ENCODE measurements around the gene TLX1. TPM values are rescaled to one million over a fixed set of nuclear protein-coding genes. Genes with fewer than 3 reads are reported as not detected.

The TLX1 gene
- total RNA-seq = not detected in 3 replicates

DNA sequence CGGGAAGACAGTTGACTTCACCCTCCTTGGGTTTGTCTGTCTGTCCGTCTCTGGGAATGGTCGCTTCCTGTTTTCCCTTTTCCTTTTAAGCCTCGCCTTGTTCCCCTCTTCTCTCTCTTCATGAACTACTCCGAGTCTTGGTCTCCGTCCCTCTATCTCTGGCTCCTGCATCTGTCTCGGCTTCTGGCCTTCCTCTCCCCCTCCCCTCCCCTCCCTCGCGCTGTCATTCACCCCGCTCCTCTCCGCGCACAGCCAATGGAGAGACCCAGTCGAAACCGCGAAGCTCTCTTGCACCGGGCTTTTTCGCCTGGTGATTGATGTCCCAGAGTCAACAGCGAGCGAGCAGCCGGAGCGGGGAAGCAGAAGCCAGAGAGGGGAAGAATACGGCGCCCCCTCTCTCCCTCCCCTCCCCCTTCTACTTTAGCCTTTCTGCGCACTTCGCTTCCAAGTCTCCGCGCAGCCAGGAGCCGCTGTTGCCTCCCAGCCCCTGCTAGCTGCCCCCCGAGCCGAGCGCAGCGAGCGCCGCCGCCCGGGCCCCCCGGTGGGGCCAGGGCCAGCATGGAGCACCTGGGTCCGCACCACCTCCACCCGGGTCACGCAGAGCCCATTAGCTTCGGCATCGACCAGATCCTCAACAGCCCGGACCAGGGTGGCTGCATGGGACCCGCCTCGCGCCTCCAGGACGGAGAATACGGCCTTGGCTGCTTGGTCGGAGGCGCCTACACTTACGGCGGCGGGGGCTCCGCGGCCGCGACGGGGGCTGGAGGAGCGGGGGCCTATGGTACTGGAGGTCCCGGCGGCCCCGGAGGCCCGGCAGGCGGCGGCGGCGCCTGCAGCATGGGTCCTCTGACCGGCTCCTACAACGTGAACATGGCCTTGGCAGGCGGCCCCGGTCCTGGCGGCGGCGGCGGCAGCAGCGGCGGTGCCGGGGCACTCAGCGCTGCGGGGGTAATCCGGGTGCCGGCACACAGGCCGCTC is at the start of gene TLX1:
TSS of gene TLX1 (plus strand) at position 317 of the 978 bp plus-strand sequence. CDS start at position 559, 242 bp downstream.
- DNase-seq (ENCODE audit: low spot score in 2 of 2, unreplicated experiment in 2 of 2) = no peak
- H3K27ac Mint-ChIP-seq = no peak within 1 kb of the TSS
- H3K4me3 Mint-ChIP-seq = peak within 1 kb of the TSS; percentile 36
- no peaks in the 10 kb centered on the region for H3K36me3 Mint-ChIP-seq
- peaks cover 6% of the 10 kb centered on the region for H3K4me1 Mint-ChIP-seq
- TF ChIP-seq, protein P1, sequence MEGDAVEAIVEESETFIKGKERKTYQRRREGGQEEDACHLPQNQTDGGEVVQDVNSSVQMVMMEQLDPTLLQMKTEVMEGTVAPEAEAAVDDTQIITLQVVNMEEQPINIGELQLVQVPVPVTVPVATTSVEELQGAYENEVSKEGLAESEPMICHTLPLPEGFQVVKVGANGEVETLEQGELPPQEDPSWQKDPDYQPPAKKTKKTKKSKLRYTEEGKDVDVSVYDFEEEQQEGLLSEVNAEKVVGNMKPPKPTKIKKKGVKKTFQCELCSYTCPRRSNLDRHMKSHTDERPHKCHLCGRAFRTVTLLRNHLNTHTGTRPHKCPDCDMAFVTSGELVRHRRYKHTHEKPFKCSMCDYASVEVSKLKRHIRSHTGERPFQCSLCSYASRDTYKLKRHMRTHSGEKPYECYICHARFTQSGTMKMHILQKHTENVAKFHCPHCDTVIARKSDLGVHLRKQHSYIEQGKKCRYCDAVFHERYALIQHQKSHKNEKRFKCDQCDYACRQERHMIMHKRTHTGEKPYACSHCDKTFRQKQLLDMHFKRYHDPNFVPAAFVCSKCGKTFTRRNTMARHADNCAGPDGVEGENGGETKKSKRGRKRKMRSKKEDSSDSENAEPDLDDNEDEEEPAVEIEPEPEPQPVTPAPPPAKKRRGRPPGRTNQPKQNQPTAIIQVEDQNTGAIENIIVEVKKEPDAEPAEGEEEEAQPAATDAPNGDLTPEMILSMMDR (IDR thresholded peaks at IDR 0.05; ENCODE audit: unreplicated experiment) = no peak
- no peaks in the 10 kb centered on the region for H3K9me3 Mint-ChIP-seq
- peaks cover 94% of the 10 kb centered on the region for H3K27me3 Mint-ChIP-seq (ENCODE audit: low read depth)

GRCh38 chr10:101085846-101086245 is 45.3 kb upstream of the TLX1 start:
- Mint-ChIP-seq H3K9me3 (no peaks in the 10 kb centered on the region), H3K27ac (no peak overlapping the region), H3K4me3 (no peak overlapping the region), H3K4me1 (no peaks in the 10 kb centered on the region), H3K27me3 (ENCODE audit: low read depth) (peaks cover 90% of the 10 kb centered on the region), H3K36me3 (no peaks in the 10 kb centered on the region)
- TF ChIP-seq, protein P1 (IDR thresholded peaks at IDR 0.05; ENCODE audit: unreplicated experiment) = no peak
- DNase-seq (ENCODE audit: low spot score in 2 of 2, unreplicated experiment in 2 of 2) = no peak

- Mint-ChIP-seq H3K36me3 (no peaks in the 10 kb centered on the region), H3K4me1 (no peaks in the 10 kb centered on the region), H3K9me3 (no peaks in the 10 kb centered on the region), H3K27me3 (ENCODE audit: low read depth) (peaks cover 93% of the 10 kb centered on the region), H3K4me3 (no peak overlapping the region), H3K27ac (no peak overlapping the region)
- DNase-seq (ENCODE audit: low spot score in 2 of 2, unreplicated experiment in 2 of 2) = no peak
- TF ChIP-seq, protein P1 (IDR thresholded peaks at IDR 0.05; ENCODE audit: unreplicated experiment) = no peak
Observed at GRCh38 chr10:101087376-101087775, 43.7 kb upstream of the TLX1 start.

DNA sequence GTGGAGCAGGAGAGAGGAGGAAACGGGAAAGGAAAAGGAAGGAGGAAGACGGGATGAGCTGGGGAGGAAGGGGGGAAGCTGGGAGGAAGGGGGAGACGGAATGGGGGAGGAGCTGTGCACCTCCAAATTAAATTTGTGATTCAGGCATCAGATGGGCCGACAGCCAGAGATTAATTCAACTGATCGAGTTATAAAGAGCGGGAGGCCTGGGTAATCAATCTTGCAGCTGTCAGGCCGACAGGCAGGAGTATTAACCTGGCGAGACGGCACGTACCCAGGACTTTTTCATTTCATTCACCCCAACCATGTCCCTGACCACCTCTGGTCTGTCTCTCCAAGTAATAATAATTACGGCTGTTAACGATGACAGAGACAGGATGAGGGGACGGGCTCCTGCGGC is 43.1 kb upstream of the TLX1 start:
- Mint-ChIP-seq H3K27ac (no peak overlapping the region), H3K27me3 (ENCODE audit: low read depth) (peaks cover 93% of the 10 kb centered on the region), H3K4me1 (no peaks in the 10 kb centered on the region)

DNA sequence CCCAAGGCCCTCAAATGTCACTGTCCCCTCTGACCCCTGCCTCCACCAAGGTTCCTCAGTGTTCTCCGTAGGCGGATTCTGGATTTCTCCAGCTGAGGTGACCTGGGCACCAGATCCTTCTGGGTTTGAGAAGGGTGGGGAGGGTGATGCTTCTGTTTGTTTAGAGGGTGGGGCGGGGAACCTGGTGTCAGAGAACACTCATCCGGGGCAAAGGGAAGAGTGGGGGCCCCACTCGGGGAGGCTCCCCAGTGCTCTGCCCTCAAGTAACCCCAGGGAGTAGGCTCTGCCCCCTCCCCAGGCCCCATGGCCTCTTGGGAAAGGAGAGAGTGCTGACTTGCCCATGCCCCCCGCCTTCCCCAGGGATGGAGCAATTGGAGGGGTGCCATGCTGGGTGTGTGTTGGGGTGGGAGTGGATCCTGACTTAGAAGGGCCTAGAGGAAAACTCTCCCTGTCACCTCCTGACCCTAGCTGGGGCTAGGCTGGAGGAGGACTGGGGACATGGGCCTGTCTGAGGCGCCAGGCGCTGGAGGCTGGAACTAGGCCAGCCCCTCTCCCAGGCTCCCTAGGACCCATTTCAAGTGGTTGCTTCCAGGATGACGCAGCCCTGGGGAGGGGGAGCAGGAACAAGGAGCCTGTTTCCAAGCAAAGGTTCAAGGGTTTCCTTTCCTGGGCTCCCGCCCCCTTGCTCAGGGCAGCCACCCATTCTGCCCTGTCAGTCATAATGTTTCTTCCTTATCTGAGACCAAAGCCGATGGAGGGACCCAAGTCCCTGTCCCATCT is 41.4 kb upstream of the TLX1 start:
- Mint-ChIP-seq H3K9me3 (no peaks in the 10 kb centered on the region), H3K4me1 (peaks cover 6% of the 10 kb centered on the region), H3K27me3 (ENCODE audit: low read depth) (peaks cover 85% of the 10 kb centered on the region), H3K36me3 (no peaks in the 10 kb centered on the region), H3K4me3 (no peak overlapping the region), H3K27ac (no peak overlapping the region)
- DNase-seq (ENCODE audit: low spot score in 2 of 2, unreplicated experiment in 2 of 2) = no peak
- TF ChIP-seq, protein P1 (IDR thresholded peaks at IDR 0.05; ENCODE audit: unreplicated experiment) = no peak

More for the DNA sequence above, 43.1 kb upstream of the TLX1 start:
- no peaks in the 10 kb centered on the region for H3K9me3 Mint-ChIP-seq
- no peak for DNase-seq (ENCODE audit: low spot score in 2 of 2, unreplicated experiment in 2 of 2)
- H3K36me3 Mint-ChIP-seq = no peaks in the 10 kb centered on the region
- TF ChIP-seq, protein P1 (IDR thresholded peaks at IDR 0.05; ENCODE audit: unreplicated experiment) = no peak
- no peak overlapping the region for H3K4me3 Mint-ChIP-seq
